Vagina (tissue), 2 donors: ENCODE data around the gene RNF6. TPM values are rescaled to one million over a fixed set of nuclear protein-coding genes. Genes with fewer than 3 reads are reported as not detected.
A peak's percentile ranks its signal among the peaks of the same experiment; 100 is the strongest.

ENCODE experiments used
- DNase-seq, 2 donors: peaks; one replicate each; pipeline ENCODE4 v3.0.0-alpha.2; 2017; ENCODE audit errors: extremely low spot score in 2 of 2
- H3K27ac ChIP-seq: fragments of 200-600 bp; sonication (generic); one replicate; pipeline ENCODE4 v1.5.1; 2019
- H3K27me3 ChIP-seq: fragments of 200-600 bp; sonication (generic); one replicate; pipeline ENCODE4 v1.5.1; 2019
- H3K36me3 ChIP-seq, 2 donors: fragments of 200-600 bp; sonication (generic); one replicate each; pipeline ENCODE4 v1.5.1; 2017 to 2019
- H3K4me1 ChIP-seq: fragments of 200-600 bp; sonication (generic); one replicate; pipeline ENCODE4 v1.5.1; 2019
- H3K4me3 ChIP-seq, 2 donors: fragments of 200-600 bp; sonication (generic); 1 replicate in 1 of 2; 2 replicates in 1 of 2; pipeline ENCODE4 v1.5.1; 2016 to 2019
- H3K9me3 ChIP-seq: fragments of 200-600 bp; sonication (generic); one replicate; pipeline ENCODE4 v1.5.1; 2019
- POLR2A ChIP-seq, 2 donors: fragments of 450-650 bp; IDR thresholded peaks; one replicate each; pipeline ENCODE4 v1.6.1; 2017; ENCODE audit warnings: antibody characterized with exemption in 2 of 2, mild to moderate bottlenecking in 2 of 2, moderate library complexity in 2 of 2
- POLR2AphosphoS5 ChIP-seq, 2 donors: sonication (generic); formaldehyde crosslinking; IDR thresholded peaks; one replicate each; pipeline ENCODE4 v1.9.0; 2017; ENCODE audit warnings: antibody characterized with exemption in 2 of 2, mild to moderate bottlenecking in 2 of 2, low read depth in 1 of 2; ENCODE audit not compliant: insufficient read depth in 1 of 2
- intact Hi-C: fragments of 100-400 bp; cut with DNase I; formaldehyde crosslinking; loops from one replicate; pipeline ENCODE4 v1.15.1; 2023
- total RNA-seq: library from RNA; depleted of rRNA; stranded (reverse); fragments of >200 nt; gene quantifications from one replicate; pipeline ENCODE4 v1.2.3, GENCODE V29; 2016
- TF ChIP-seq, protein P1 (sequence below), 3 experiments: fragments of 450-650 bp in 2 of 3; fragments of 200-600 bp in 1 of 3; sonication (generic) in 1 of 3; IDR thresholded peaks; one replicate each; pipeline ENCODE4 v1.5.1; 2017 to 2019; ENCODE audit warnings: antibody characterized with exemption in 3 of 3, mild to moderate bottlenecking in 2 of 3, moderate library complexity in 2 of 3

Gene RNF6
- total RNA-seq: 22.1 TPM

- peak in 1 of 2 donors; percentile 97 for DNase-seq
- H3K27me3 ChIP-seq: no peaks in the 10 kb centered on the region
- no peaks in the 10 kb centered on the region for H3K9me3 ChIP-seq
- peaks cover 0 to 24% of the 10 kb centered on the region in 2 donors for H3K36me3 ChIP-seq
- TF ChIP-seq POLR2AphosphoS5 (IDR thresholded peaks at IDR 0.05; ENCODE audit: insufficient read depth in 1 of 2, low read depth in 1 of 2) (peak; percentile 27 to 79), POLR2A (IDR thresholded peaks at IDR 0.05) (no peak)
- intact Hi-C loops: loop anchor here (5.0 kb wide), 1 partner anchor 335 kb away; the partner anchor contains the start of gene WASF3
- H3K27ac ChIP-seq: peak within 1 kb of the TSS; percentile 91
- H3K4me1 ChIP-seq: peaks cover 24% of the 10 kb centered on the region
- peak within 1 kb of the TSS; percentile 82 to 97 for H3K4me3 ChIP-seq
Measured at GRCh38 chr13:26221721-26222519, at the start of gene RNF6. Gene RNF6, minus strand, starts transcription at chr13:26222314. Its CDS starts 2,665 bp downstream, at chr13:26219649.

DNA sequence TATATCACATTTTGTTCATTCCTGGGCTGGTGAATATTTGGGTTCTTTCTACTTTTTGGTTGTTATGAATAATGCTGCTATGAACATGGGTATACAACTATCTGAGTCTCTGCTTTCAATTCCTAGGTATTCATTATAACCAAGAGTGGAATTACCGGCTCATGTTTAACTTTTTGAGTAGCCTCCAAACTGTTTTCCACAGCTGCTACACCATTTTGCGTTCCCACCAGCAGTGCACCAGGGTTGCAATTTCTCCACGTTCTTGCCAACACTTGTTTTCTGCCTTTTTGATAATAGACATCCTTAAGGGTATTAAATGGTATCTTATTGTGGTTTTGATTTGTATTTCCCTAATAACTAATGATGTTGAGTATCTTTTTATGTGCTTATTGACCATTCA is 48.6 kb upstream of the RNF6 start:
- Histone ChIP-seq H3K4me1 (no peaks in the 10 kb centered on the region), H3K27ac (no peak overlapping the region), H3K9me3 (no peaks in the 10 kb centered on the region), H3K36me3 (no peaks in the 10 kb centered on the region), H3K4me3 (no peak overlapping the region), H3K27me3 (no peaks in the 10 kb centered on the region)
- intact Hi-C loops: no loop called here
- TF ChIP-seq, protein P1, sequence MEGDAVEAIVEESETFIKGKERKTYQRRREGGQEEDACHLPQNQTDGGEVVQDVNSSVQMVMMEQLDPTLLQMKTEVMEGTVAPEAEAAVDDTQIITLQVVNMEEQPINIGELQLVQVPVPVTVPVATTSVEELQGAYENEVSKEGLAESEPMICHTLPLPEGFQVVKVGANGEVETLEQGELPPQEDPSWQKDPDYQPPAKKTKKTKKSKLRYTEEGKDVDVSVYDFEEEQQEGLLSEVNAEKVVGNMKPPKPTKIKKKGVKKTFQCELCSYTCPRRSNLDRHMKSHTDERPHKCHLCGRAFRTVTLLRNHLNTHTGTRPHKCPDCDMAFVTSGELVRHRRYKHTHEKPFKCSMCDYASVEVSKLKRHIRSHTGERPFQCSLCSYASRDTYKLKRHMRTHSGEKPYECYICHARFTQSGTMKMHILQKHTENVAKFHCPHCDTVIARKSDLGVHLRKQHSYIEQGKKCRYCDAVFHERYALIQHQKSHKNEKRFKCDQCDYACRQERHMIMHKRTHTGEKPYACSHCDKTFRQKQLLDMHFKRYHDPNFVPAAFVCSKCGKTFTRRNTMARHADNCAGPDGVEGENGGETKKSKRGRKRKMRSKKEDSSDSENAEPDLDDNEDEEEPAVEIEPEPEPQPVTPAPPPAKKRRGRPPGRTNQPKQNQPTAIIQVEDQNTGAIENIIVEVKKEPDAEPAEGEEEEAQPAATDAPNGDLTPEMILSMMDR (IDR thresholded peaks at IDR 0.05): no peak
- no peak for TF ChIP-seq POLR2A (IDR thresholded peaks at IDR 0.05)
- TF ChIP-seq POLR2AphosphoS5 (IDR thresholded peaks at IDR 0.05; ENCODE audit: insufficient read depth in 1 of 2, low read depth in 1 of 2): no peak
- DNase-seq: no peak

- TF ChIP-seq POLR2A (IDR thresholded peaks at IDR 0.05): no peak
- TF ChIP-seq, protein P1 (IDR thresholded peaks at IDR 0.05): no peak
- TF ChIP-seq POLR2AphosphoS5 (IDR thresholded peaks at IDR 0.05; ENCODE audit: insufficient read depth in 1 of 2, low read depth in 1 of 2): no peak
- intact Hi-C loops: no loop called here
- Histone ChIP-seq H3K9me3 (no peaks in the 10 kb centered on the region), H3K4me3 (no peak overlapping the region), H3K27ac (no peak overlapping the region), H3K36me3 (no peaks in the 10 kb centered on the region), H3K4me1 (no peaks in the 10 kb centered on the region), H3K27me3 (no peaks in the 10 kb centered on the region)
- DNase-seq: no peak
Measured at GRCh38 chr13:26266311-26266710, 44.2 kb upstream of the RNF6 start.

GRCh38 chr13:26262156-26262555 is 40.0 kb upstream of the RNF6 start:
- Histone ChIP-seq H3K27ac (no peak overlapping the region), H3K4me3 (no peak overlapping the region), H3K36me3 (no peaks in the 10 kb centered on the region), H3K9me3 (no peaks in the 10 kb centered on the region), H3K4me1 (no peaks in the 10 kb centered on the region), H3K27me3 (no peaks in the 10 kb centered on the region)
- intact Hi-C loops: no loop called here
- no peak for DNase-seq
- TF ChIP-seq POLR2AphosphoS5 (IDR thresholded peaks at IDR 0.05; ENCODE audit: insufficient read depth in 1 of 2, low read depth in 1 of 2): no peak
- TF ChIP-seq, protein P1 (IDR thresholded peaks at IDR 0.05): no peak
- no peak for TF ChIP-seq POLR2A (IDR thresholded peaks at IDR 0.05)

GRCh38 chr13:26259634-26260033 is 37.5 kb upstream of the RNF6 start:
- DNase-seq: no peak
- Histone ChIP-seq H3K4me3 (no peak overlapping the region), H3K27ac (no peak overlapping the region), H3K4me1 (peaks cover 21% of the 10 kb centered on the region), H3K36me3 (no peaks in the 10 kb centered on the region), H3K27me3 (no peaks in the 10 kb centered on the region), H3K9me3 (no peaks in the 10 kb centered on the region)
- no peak for TF ChIP-seq POLR2AphosphoS5 (IDR thresholded peaks at IDR 0.05; ENCODE audit: insufficient read depth in 1 of 2, low read depth in 1 of 2)
- TF ChIP-seq, protein P1 (IDR thresholded peaks at IDR 0.05): no peak
- no peak for TF ChIP-seq POLR2A (IDR thresholded peaks at IDR 0.05)
- intact Hi-C loops: loop anchor here (10.0 kb wide), 1 partner anchor 435 kb away; no protein-coding TSS in a partner anchor
